Measurements from ENCODE around the gene SYNE3. TPM values are rescaled to one million over a fixed set of nuclear protein-coding genes. Genes with fewer than 3 reads are reported as not detected.

SYNE3 gene
- total RNA-seq, 1 donor from 2014 or later, result 27.0 TPM

GRCh38 chr14:95547272-95547625 is 30.8 kb upstream of the SYNE3 start:
- no peak for DNase-seq (ENCODE audit: extremely low spot score in 2 of 2)

GRCh38 chr14:95545515-95546168 is 29.2 kb upstream of the SYNE3 start:
- H3K36me3 ChIP-seq, result peaks cover 0 to 14% of the 10 kb centered on the region in 2 donors
- no peaks in the 10 kb centered on the region for H3K27me3 ChIP-seq
- no peaks in the 10 kb centered on the region for H3K4me1 ChIP-seq
- DNase-seq (ENCODE audit: extremely low spot score in 2 of 2), result no peak
- intact Hi-C loops (cut with DNase I), result no loop called here
- no peak overlapping the region for H3K4me3 ChIP-seq
- TF ChIP-seq POLR2A (IDR thresholded peaks at IDR 0.05) (no peak), CTCF (IDR thresholded peaks at IDR 0.05) (no peak)
- H3K9me3 ChIP-seq, result no peaks in the 10 kb centered on the region
- H3K27ac ChIP-seq, result no peak overlapping the region

More at GRCh38 chr14:95547272-95547625, 30.8 kb upstream of the SYNE3 start:
- Histone ChIP-seq H3K9me3 (no peaks in the 10 kb centered on the region), H3K36me3 (peaks cover 0 to 14% of the 10 kb centered on the region in 2 donors), H3K4me1 (no peaks in the 10 kb centered on the region), H3K27me3 (no peaks in the 10 kb centered on the region), H3K27ac (no peak overlapping the region), H3K4me3 (no peak overlapping the region)
- TF ChIP-seq POLR2AphosphoS5 (IDR thresholded peaks at IDR 0.05; ENCODE audit: insufficient read depth in 1 of 2, low read depth in 1 of 2), result no peak
- TF ChIP-seq POLR2A (IDR thresholded peaks at IDR 0.05), result no peak
- no peak for TF ChIP-seq CTCF (IDR thresholded peaks at IDR 0.05)
- intact Hi-C loops (cut with DNase I), result no loop called here

GRCh38 chr14:95544588-95544987 is 28.1 kb upstream of the SYNE3 start:
- intact Hi-C loops (cut with DNase I), result no loop called here

GRCh38 chr14:95543021-95543420 is 26.6 kb upstream of the SYNE3 start:
- Histone ChIP-seq H3K4me3 (no peak overlapping the region), H3K27me3 (no peaks in the 10 kb centered on the region), H3K27ac (no peak overlapping the region), H3K36me3 (peaks cover 0 to 14% of the 10 kb centered on the region in 2 donors), H3K9me3 (no peaks in the 10 kb centered on the region), H3K4me1 (peaks cover 10% of the 10 kb centered on the region)
- DNase-seq (ENCODE audit: extremely low spot score in 2 of 2), result no peak
- intact Hi-C loops (cut with DNase I), result no loop called here
- TF ChIP-seq POLR2A (IDR thresholded peaks at IDR 0.05) (no peak), POLR2AphosphoS5 (IDR thresholded peaks at IDR 0.05; ENCODE audit: insufficient read depth in 1 of 2, low read depth in 1 of 2) (no peak), CTCF (IDR thresholded peaks at IDR 0.05) (no peak)

More at GRCh38 chr14:95544588-95544987, 28.1 kb upstream of the SYNE3 start:
- H3K36me3 ChIP-seq, result peaks cover 0 to 14% of the 10 kb centered on the region in 2 donors
- H3K4me3 ChIP-seq, result no peak overlapping the region
- no peaks in the 10 kb centered on the region for H3K9me3 ChIP-seq
- no peak overlapping the region for H3K27ac ChIP-seq
- H3K4me1 ChIP-seq, result peaks cover 2% of the 10 kb centered on the region
- TF ChIP-seq CTCF (IDR thresholded peaks at IDR 0.05) (no peak), POLR2AphosphoS5 (IDR thresholded peaks at IDR 0.05; ENCODE audit: insufficient read depth in 1 of 2, low read depth in 1 of 2) (no peak), POLR2A (IDR thresholded peaks at IDR 0.05) (no peak)
- no peaks in the 10 kb centered on the region for H3K27me3 ChIP-seq
- DNase-seq (ENCODE audit: extremely low spot score in 2 of 2), result no peak

Data from vagina (tissue), 2 donors.